WTC11 (cell line): ENCODE measurements around the gene SLC2A9. TPM values are rescaled to one million over a fixed set of nuclear protein-coding genes. Genes with fewer than 3 reads are reported as not detected.

ENCODE experiments used
- ATAC-seq: fragments of 200-7000 bp; cut with Tn5 transposase; 2 replicates; pipeline ENCODE4 v1.10.0; 2021; ENCODE audit warnings: mild to moderate bottlenecking, moderate library complexity
- CTCF ChIA-PET: fragments of 300-600 bp; sonication (Branson Sonifier 250); formaldehyde crosslinking; loops from one replicate; lab custom pipeline; 2021; ENCODE audit warnings: antibody characterized with exemption; lab: Charles Lee
- POLR2A ChIA-PET: fragments of 350-600 bp; sonication (Branson Sonifier 250); formaldehyde crosslinking; loops from one replicate; lab custom pipeline; 2021; ENCODE audit warnings: antibody characterized with exemption; lab: Charles Lee
- DNase-seq: peaks from one replicate; pipeline ENCODE4 v3.0.0; 2021; ENCODE audit warnings: low spot score
- H3K27ac Mint-ChIP-seq: 2 replicates; pipeline ENCODE4 v1.8.0; 2021; ENCODE audit warnings: mixed read lengths
- H3K27me3 Mint-ChIP-seq: 2 replicates; pipeline ENCODE4 v1.8.0; 2021; ENCODE audit warnings: low read depth, mild to moderate bottlenecking, moderate library complexity, mixed read lengths
- H3K36me3 Mint-ChIP-seq: 2 replicates; pipeline ENCODE4 v1.8.0; 2021; ENCODE audit warnings: mixed read lengths
- H3K4me1 Mint-ChIP-seq: 2 replicates; pipeline ENCODE4 v1.8.0; 2022; ENCODE audit warnings: mixed read lengths
- H3K4me3 Mint-ChIP-seq: 2 replicates; pipeline ENCODE4 v1.8.0; 2021; ENCODE audit warnings: mild to moderate bottlenecking, moderate library complexity, mixed read lengths
- H3K9me3 Mint-ChIP-seq: 2 replicates; pipeline ENCODE4 v1.8.0; 2021; ENCODE audit warnings: mixed read lengths
- ARID4B ChIP-seq: sonication (generic); formaldehyde crosslinking; IDR thresholded peaks from 2 replicates; pipeline ENCODE4 v1.8.0; 2023; ENCODE audit warnings: missing genetic modification reagents, mild to moderate bottlenecking, borderline replicate concordance
- ATF1 ChIP-seq: sonication (generic); formaldehyde crosslinking; IDR thresholded peaks from 2 replicates; pipeline ENCODE4 v1.8.1; 2023; ENCODE audit warnings: mild to moderate bottlenecking, moderate library complexity, missing genetic modification reagents
- ATF6 ChIP-seq: sonication (generic); formaldehyde crosslinking; IDR thresholded peaks from 2 replicates; pipeline ENCODE4 v1.8.1; 2023; ENCODE audit warnings: mild to moderate bottlenecking, missing genetic modification reagents
- CDX4 ChIP-seq: fragments of 250-450 bp; sonication (Bioruptor Pico); IDR thresholded peaks from 2 replicates; pipeline ENCODE4 v1.9.0; 2021; ENCODE audit warnings: moderate library complexity, mild to moderate bottlenecking, inconsistent platforms, borderline replicate concordance
- CREM ChIP-seq: sonication (generic); formaldehyde crosslinking; IDR thresholded peaks from 2 replicates; pipeline ENCODE4 v1.8.1; 2022; ENCODE audit warnings: mild to moderate bottlenecking, missing genetic modification reagents, moderate library complexity
- HMGXB4 ChIP-seq: sonication (generic); formaldehyde crosslinking; IDR thresholded peaks from 2 replicates; pipeline ENCODE4 v1.8.1; 2023; ENCODE audit warnings: mild to moderate bottlenecking, moderate library complexity, missing genetic modification reagents
- IRF1 ChIP-seq: sonication (generic); formaldehyde crosslinking; IDR thresholded peaks from 2 replicates; pipeline ENCODE4 v1.8.0; 2023; ENCODE audit warnings: missing genetic modification reagents
- IRF2 ChIP-seq: sonication (generic); formaldehyde crosslinking; IDR thresholded peaks from 2 replicates; pipeline ENCODE4 v1.8.0; 2022; ENCODE audit warnings: low read depth, missing genetic modification reagents, borderline replicate concordance
- MXD4 ChIP-seq: fragments of 250-450 bp; sonication (Bioruptor Pico); IDR thresholded peaks from 2 replicates; pipeline ENCODE4 v1.8.0; 2021; ENCODE audit warnings: mild to moderate bottlenecking, moderate library complexity, borderline replicate concordance
- NFE2L1 ChIP-seq: sonication (generic); formaldehyde crosslinking; IDR thresholded peaks from 2 replicates; pipeline ENCODE4 v1.8.1; 2023; ENCODE audit warnings: missing genetic modification reagents
- NFYB ChIP-seq: sonication (generic); formaldehyde crosslinking; conservative IDR thresholded peaks from 2 replicates; pipeline ENCODE4 v1.8.0; 2022; ENCODE audit warnings: low read depth, missing genetic modification reagents
- NR3C1 ChIP-seq: sonication (generic); formaldehyde crosslinking; conservative IDR thresholded peaks from 2 replicates; pipeline ENCODE4 v1.8.1; 2023; ENCODE audit warnings: low read depth, mild to moderate bottlenecking, missing genetic modification reagents
- PREB ChIP-seq: sonication (generic); formaldehyde crosslinking; IDR thresholded peaks from 2 replicates; pipeline ENCODE4 v1.8.1; 2022; ENCODE audit warnings: mild to moderate bottlenecking, missing genetic modification reagents, moderate library complexity, borderline replicate concordance
- SOX15 ChIP-seq: fragments of 250-450 bp; sonication (Bioruptor Pico); IDR thresholded peaks from 2 replicates; pipeline ENCODE4 v1.9.0; 2021; ENCODE audit warnings: mild to moderate bottlenecking
- ZBTB21 ChIP-seq: sonication (generic); formaldehyde crosslinking; IDR thresholded peaks from 2 replicates; pipeline ENCODE4 v1.8.1; 2023; ENCODE audit warnings: mild to moderate bottlenecking, missing genetic modification reagents, borderline replicate concordance
- ZBTB43 ChIP-seq: sonication (generic); formaldehyde crosslinking; IDR thresholded peaks from 2 replicates; pipeline ENCODE4 v1.8.1; 2023; ENCODE audit warnings: mild to moderate bottlenecking, missing genetic modification reagents
- ZMAT4 ChIP-seq: fragments of 250-450 bp; sonication (Bioruptor Pico); IDR thresholded peaks from 2 replicates; pipeline ENCODE4 v1.9.0; 2021; ENCODE audit warnings: mild to moderate bottlenecking
- ZNF263 ChIP-seq: sonication (generic); formaldehyde crosslinking; IDR thresholded peaks from 2 replicates; pipeline ENCODE4 v1.8.1; 2022; ENCODE audit warnings: low read depth, mild to moderate bottlenecking, moderate library complexity, missing genetic modification reagents
- ZNF317 ChIP-seq: sonication (generic); formaldehyde crosslinking; IDR thresholded peaks from 2 replicates; pipeline ENCODE4 v1.8.1; 2023; ENCODE audit warnings: low read depth, mild to moderate bottlenecking, moderate library complexity, missing genetic modification reagents, borderline replicate concordance
- total RNA-seq: library from RNA; stranded (reverse); gene quantifications from 3 replicates; pipeline ENCODE4 v1.2.3, GENCODE V29; 2021

SLC2A9 gene
- total RNA-seq, 1 experiment from 2014 or later, result not detected

GRCh38 chr4:9947168-9948062 lies 73.9 kb downstream of the SLC2A9 start (continued):
- TF ChIP-seq CDX4 (CRISPR knock-in tag) (no peak), ZNF317 (CRISPR knock-in tag) (no peak), SOX15 (no peak), ZNF263 (CRISPR knock-in tag) (no peak), ZBTB43 (no peak)

- Mint-ChIP-seq H3K4me1 (peaks cover 10% of the 10 kb centered on the region), H3K36me3 (no peaks in the 10 kb centered on the region), H3K4me3 (no peak overlapping the region), H3K27ac (no peak overlapping the region), H3K27me3 (no peaks in the 10 kb centered on the region; the same call in 1 of the 2 replicates), H3K9me3 (no peaks in the 10 kb centered on the region)
- DNase-seq (no peak), ATAC-seq (no peak)
- CTCF ChIA-PET, result interaction anchor here (1.0 kb wide), 1 partner anchor 33 kb away, joined by 3 read pairs; no protein-coding TSS in a partner anchor
- POLR2A ChIA-PET, result no interaction called here
- no peak for TF ChIP-seq ZMAT4
- no peak for TF ChIP-seq CREM
- TF ChIP-seq IRF2 (CRISPR knock-in tag), result no peak
- TF ChIP-seq IRF1, result no peak
- TF ChIP-seq MXD4 (CRISPR knock-in tag), result no peak
- no peak for TF ChIP-seq NR3C1 (CRISPR knock-in tag)
- TF ChIP-seq SOX15, result no peak
- no peak for TF ChIP-seq ZBTB21 (CRISPR knock-in tag)
- no peak for TF ChIP-seq ATF1 (CRISPR knock-in tag)
- no peak for TF ChIP-seq ATF6 (CRISPR knock-in tag)
- TF ChIP-seq NFYB (CRISPR knock-in tag), result no peak
- no peak for TF ChIP-seq NFE2L1 (CRISPR knock-in tag)
- TF ChIP-seq PREB (CRISPR knock-in tag), result no peak
- TF ChIP-seq HMGXB4 (CRISPR knock-in tag), result no peak
- TF ChIP-seq ARID4B (CRISPR knock-in tag), result no peak
Measured at GRCh38 chr4:9946170-9946569, 75.1 kb downstream of the SLC2A9 start.
